HL-60/S4 treated with retinoic acid at 250 ng/mL for 4 days and 3 days (cell line): ENCODE measurements around the gene DKK2.
"Not testable (repeated sequence)": the region's sequence is repeated elsewhere in the genome, so short reads cannot be mapped to it uniquely, and the experiment has no call there.

Experiments
- in situ Hi-C: fragments of 300-500 bp; cut with MboI; formaldehyde crosslinking; loops from 2 replicates; pipeline ENCODE4 v1.7.0; 2022; ENCODE audit warnings: low sequenced_read_pairs

DKK2 gene

GRCh38 chr4:106914223-106914622 is 121.9 kb downstream of the DKK2 start:
- in situ Hi-C loops = no loop called here

- in situ Hi-C loops = no loop called here
These were observed 126.5 kb downstream of the DKK2 start for GRCh38 chr4:106909486-106910188.

- in situ Hi-C loops = not testable (repeated sequence)
These were observed 128.1 kb downstream of the DKK2 start for GRCh38 chr4:106908049-106908448.

GRCh38 chr4:106907216-106907615 is 128.9 kb downstream of the DKK2 start:
- in situ Hi-C loops = no loop called here

GRCh38 chr4:106906728-106907127 is 129.4 kb downstream of the DKK2 start:
- in situ Hi-C loops = no loop called here

GRCh38 chr4:106898621-106899230 is 137.4 kb downstream of the DKK2 start:
- in situ Hi-C loops = no loop called here

- in situ Hi-C loops = no loop called here
These were observed 142.2 kb downstream of the DKK2 start for GRCh38 chr4:106893903-106894302.

DNA sequence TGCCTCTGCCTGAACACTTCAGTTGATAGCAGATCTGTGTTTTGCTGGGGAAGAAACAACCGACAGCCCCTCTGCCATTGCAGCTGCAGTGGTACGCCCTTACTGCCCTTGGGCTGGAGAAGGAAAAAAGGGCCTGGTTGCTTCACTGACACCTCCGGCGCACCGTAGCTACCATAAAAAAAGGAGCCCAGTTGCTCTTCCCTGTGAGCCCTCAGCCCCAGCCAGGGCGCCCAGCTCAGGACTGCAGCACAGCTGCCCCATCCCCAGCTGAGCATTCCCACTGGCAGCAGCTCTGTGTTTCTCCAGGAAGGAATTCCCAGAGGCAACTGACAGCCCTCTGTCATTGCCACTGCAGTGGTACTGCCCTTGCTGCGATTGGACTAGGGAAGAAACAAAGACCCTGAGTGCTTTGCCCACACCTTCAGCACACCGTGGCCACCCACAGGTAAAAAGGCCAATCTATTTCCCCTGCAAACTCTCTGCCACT is 142.7 kb downstream of the DKK2 start:
- in situ Hi-C loops = no loop called here

DNA sequence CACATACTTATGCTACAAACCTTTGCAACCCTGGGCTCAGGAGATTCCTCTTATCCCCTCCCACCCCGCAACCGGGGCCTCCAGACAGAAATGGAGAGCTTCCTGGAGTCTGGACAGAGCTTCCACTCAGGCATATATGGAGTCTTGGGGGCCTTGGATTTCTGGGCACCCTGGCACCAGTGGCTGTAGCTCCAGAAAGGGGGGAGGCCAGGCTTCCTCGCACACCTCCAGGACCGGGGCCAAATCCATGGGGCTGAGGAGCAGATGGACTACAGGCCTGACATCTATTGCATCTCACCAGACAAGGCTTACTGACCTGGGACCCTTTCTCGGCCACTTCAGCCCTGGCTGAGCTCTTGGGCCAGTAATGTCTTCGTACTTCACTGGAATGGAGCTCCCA is 143.3 kb downstream of the DKK2 start:
- in situ Hi-C loops = no loop called here

- in situ Hi-C loops = no loop called here
These were observed 160.8 kb downstream of the DKK2 start for GRCh38 chr4:106875340-106875739.
